ENCODE data around the gene SCN9A. TPM values are rescaled to one million over a fixed set of nuclear protein-coding genes. Genes with fewer than 3 reads are reported as not detected.

SCN9A gene
- total and polyA plus RNA-seq, 9 of the 15 experiments (the other 6 are each of a cell fraction or from before 2014, with no cell fraction given), result 1.4 to 22.8 (median 7.1) TPM

- TF ChIP-seq ZNF318 (IDR thresholded peaks at IDR 0.05; ENCODE audit: borderline replicate concordance in 1 of 2, low read depth in 1 of 2) (0 out of 4 replicates have a peak, but pooled peaks of 1 of the 2 experiments have one; percentile 47), CREB1 (IDR thresholded peaks at IDR 0.05) (no peak), CREB1 (CRISPR knock-in tag; IDR thresholded peaks at IDR 0.05) (no peak), JUND (IDR thresholded peaks at IDR 0.05; ENCODE audit: borderline replicate concordance, low read depth, low read length) (no peak), JUND (tag; IDR thresholded peaks at IDR 0.05; ENCODE audit: borderline replicate concordance, low read depth, low read length) (0 out of 3 replicates have a peak, but pooled peaks have one; percentile 56), HES1 (IDR thresholded peaks at IDR 0.05; ENCODE audit: low read depth) (no peak), FOS (IDR thresholded peaks at IDR 0.05; ENCODE audit: extremely low read depth, insufficient read length) (no peak), TSC22D4 (tag; IDR thresholded peaks at IDR 0.05) (no peak), DPF2 (IDR thresholded peaks at IDR 0.05) (peak; percentile 16; the same call in 1 of the 2 replicates), ZNF316 (IDR thresholded peaks at IDR 0.05) (peak; percentile 96), BRD4 (IDR thresholded peaks at IDR 0.05) (no peak), ZNF23 (CRISPR knock-in tag; IDR thresholded peaks at IDR 0.05) (no peak), DLX4 (CRISPR knock-in tag; IDR thresholded peaks at IDR 0.05) (no peak), VEZF1 (CRISPR knock-in tag; IDR thresholded peaks at IDR 0.05) (0 out of 2 replicates have a peak, but pooled peaks have one; percentile 23), HNRNPUL1 (IDR thresholded peaks at IDR 0.05; ENCODE audit: low read length) (no peak), HNRNPL (IDR thresholded peaks at IDR 0.05; ENCODE audit: low read depth, low read length) (no peak), CCNT2 (IDR thresholded peaks at IDR 0.05; ENCODE audit: borderline replicate concordance, extremely low read depth, insufficient read length, low read depth, low read length) (no peak), TCF7L2 (IDR thresholded peaks at IDR 0.05; ENCODE audit: low read depth, low read length) (no peak)
Observed at GRCh38 chr2:166411473-166412230, 35.9 kb upstream of the SCN9A start (continued).
